Right lobe of liver (tissue), 4 donors: ENCODE measurements around the gene APOL5.

Source experiments
- POLR2A ChIP-seq: fragments of 450-650 bp; IDR thresholded peaks from one replicate; pipeline ENCODE4 v1.6.1; 2017; ENCODE audit warnings: antibody characterized with exemption, mild to moderate bottlenecking
- TF ChIP-seq, protein P1 (sequence below), 4 donors: fragments of 200-600 bp in 3 of 4; fragments of 450-650 bp in 1 of 4; IDR thresholded peaks; one replicate each; pipeline versions ENCODE4 v1.5.1 to v1.8.0; 2016 to 2022; ENCODE audit warnings: antibody characterized with exemption in 4 of 4, mild to moderate bottlenecking in 2 of 4
- donor health status: DM: no; HTN: no; CAD: no.
- donor health status: DM: no; HTN: no; CAD: no.
- donor health status: DM: no; HTN: yes; CAD: no.

DNA sequence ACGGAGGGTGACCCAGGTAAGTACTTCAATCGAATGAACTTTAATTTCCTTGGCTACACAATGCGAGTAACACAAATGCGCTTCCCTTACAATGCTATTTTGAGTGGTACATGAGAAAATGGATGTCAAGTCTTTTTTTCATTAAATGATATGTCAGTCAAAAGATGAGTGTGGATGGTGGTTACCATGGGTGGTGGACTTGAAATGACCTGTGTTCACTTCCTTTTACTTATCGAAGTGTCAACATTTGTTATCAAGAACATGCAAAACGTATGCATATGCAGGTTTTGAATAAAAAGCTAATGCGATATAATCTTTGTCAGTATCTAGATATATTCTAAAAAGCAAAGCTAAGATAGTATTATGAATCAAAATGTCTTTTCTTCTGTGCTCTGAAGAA is 8.8 kb upstream of the APOL5 start:
- TF ChIP-seq, protein P1, sequence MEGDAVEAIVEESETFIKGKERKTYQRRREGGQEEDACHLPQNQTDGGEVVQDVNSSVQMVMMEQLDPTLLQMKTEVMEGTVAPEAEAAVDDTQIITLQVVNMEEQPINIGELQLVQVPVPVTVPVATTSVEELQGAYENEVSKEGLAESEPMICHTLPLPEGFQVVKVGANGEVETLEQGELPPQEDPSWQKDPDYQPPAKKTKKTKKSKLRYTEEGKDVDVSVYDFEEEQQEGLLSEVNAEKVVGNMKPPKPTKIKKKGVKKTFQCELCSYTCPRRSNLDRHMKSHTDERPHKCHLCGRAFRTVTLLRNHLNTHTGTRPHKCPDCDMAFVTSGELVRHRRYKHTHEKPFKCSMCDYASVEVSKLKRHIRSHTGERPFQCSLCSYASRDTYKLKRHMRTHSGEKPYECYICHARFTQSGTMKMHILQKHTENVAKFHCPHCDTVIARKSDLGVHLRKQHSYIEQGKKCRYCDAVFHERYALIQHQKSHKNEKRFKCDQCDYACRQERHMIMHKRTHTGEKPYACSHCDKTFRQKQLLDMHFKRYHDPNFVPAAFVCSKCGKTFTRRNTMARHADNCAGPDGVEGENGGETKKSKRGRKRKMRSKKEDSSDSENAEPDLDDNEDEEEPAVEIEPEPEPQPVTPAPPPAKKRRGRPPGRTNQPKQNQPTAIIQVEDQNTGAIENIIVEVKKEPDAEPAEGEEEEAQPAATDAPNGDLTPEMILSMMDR (IDR thresholded peaks at IDR 0.05) = no peak
- TF ChIP-seq POLR2A = no peak
